GOT3 (cell line): ENCODE data around the gene TERT.
"Not testable (repeated sequence)": the region's sequence is repeated elsewhere in the genome, so short reads cannot be mapped to it uniquely, and the experiment has no call there.

ENCODE experiments used
- DNase-seq: peaks from one replicate; lab custom pipeline; 2025; ENCODE audit warnings: mixed read lengths; lab: John Stamatoyannopoulos, UW

Gene TERT

GRCh38 chr5:1240496-1241260 lies 54.2 kb downstream of the TERT start:
- DNase-seq: no peak

GRCh38 chr5:1239505-1240251 lies 55.2 kb downstream of the TERT start:
- DNase-seq: no peak

GRCh38 chr5:1235838-1236237 lies 59.0 kb downstream of the TERT start:
- no peak for DNase-seq

GRCh38 chr5:1235379-1235778 lies 59.5 kb downstream of the TERT start:
- no peak for DNase-seq

GRCh38 chr5:1232780-1233179 lies 62.1 kb downstream of the TERT start:
- DNase-seq: no peak

- no peak for DNase-seq
Measured at GRCh38 chr5:1231354-1231905, 63.4 kb downstream of the TERT start.

- no peak for DNase-seq
Measured at GRCh38 chr5:1230551-1230950, 64.3 kb downstream of the TERT start.

- no peak for DNase-seq
Measured at GRCh38 chr5:1229822-1230221, 65.0 kb downstream of the TERT start.

GRCh38 chr5:1229023-1229422 lies 65.8 kb downstream of the TERT start:
- DNase-seq: not testable (repeated sequence)

- DNase-seq: no peak
Measured at GRCh38 chr5:1228120-1228519, 66.7 kb downstream of the TERT start.

- DNase-seq: no peak
Measured at GRCh38 chr5:1227667-1228066, 67.2 kb downstream of the TERT start.

GRCh38 chr5:1226839-1227581 lies 67.9 kb downstream of the TERT start:
- no peak for DNase-seq

- DNase-seq: no peak
Measured at GRCh38 chr5:1226231-1226630, 68.6 kb downstream of the TERT start.

- DNase-seq: no peak
Measured at GRCh38 chr5:1225081-1225480, 69.8 kb downstream of the TERT start, which contains the start of gene SLC6A18. TSS of gene SLC6A18 (plus strand) at chr5:1225381. CDS start at chr5:1225478, 97 bp downstream.

- DNase-seq: no peak
Measured at GRCh38 chr5:1224631-1225030, 70.2 kb downstream of the TERT start.

GRCh38 chr5:1223278-1223670 lies 71.6 kb downstream of the TERT start:
- no peak for DNase-seq

- no peak for DNase-seq
Measured at GRCh38 chr5:1222621-1223277, 72.1 kb downstream of the TERT start.

- no peak for DNase-seq
Measured at GRCh38 chr5:1222147-1222546, 72.7 kb downstream of the TERT start.

- DNase-seq: no peak
Measured at GRCh38 chr5:1221721-1222120, 73.1 kb downstream of the TERT start.

- no peak for DNase-seq
Measured at GRCh38 chr5:1220831-1221230, 74.0 kb downstream of the TERT start.

GRCh38 chr5:1220351-1220750 lies 74.5 kb downstream of the TERT start:
- DNase-seq: no peak

- DNase-seq: no peak
Measured at GRCh38 chr5:1219768-1220100, 75.1 kb downstream of the TERT start.
